Progenitor cell of endocrine pancreas (in vitro differentiated cells): ENCODE measurements around the gene GALNT5. TPM values are rescaled to one million over a fixed set of nuclear protein-coding genes. Genes with fewer than 3 reads are reported as not detected.

Experiments used
- DNase-seq: peaks from one replicate; pipeline ENCODE4 v3.0.0; 2021; ENCODE audit warnings: low spot score; ENCODE audit not compliant: unreplicated experiment
- H3K27ac Mint-ChIP-seq: 2 replicates; pipeline ENCODE4 v1.8.0; 2021; ENCODE audit warnings: mild to moderate bottlenecking, moderate library complexity, mixed read lengths
- H3K27me3 Mint-ChIP-seq: 2 replicates; pipeline ENCODE4 v1.8.0; 2021; ENCODE audit warnings: mixed read lengths
- H3K36me3 Mint-ChIP-seq: 2 replicates; pipeline ENCODE4 v1.8.0; 2022; ENCODE audit warnings: mixed read lengths; ENCODE audit not compliant: insufficient read depth
- H3K4me1 Mint-ChIP-seq: 2 replicates; pipeline ENCODE4 v1.8.0; 2021; ENCODE audit warnings: low read depth, mixed read lengths
- H3K4me3 Mint-ChIP-seq: 2 replicates; pipeline ENCODE4 v1.8.0; 2021; ENCODE audit warnings: low read depth, mild to moderate bottlenecking, moderate library complexity, mixed read lengths
- H3K9me3 Mint-ChIP-seq: 2 replicates; pipeline ENCODE4 v1.8.0; 2021; ENCODE audit warnings: low read depth, mixed read lengths
- total RNA-seq: library from RNA; stranded (reverse); gene quantifications from 2 replicates; pipeline ENCODE4 v1.2.1, GENCODE V29; 2021
- TF ChIP-seq, protein P1 (sequence below): fragments of 200-600 bp; sonication (generic); IDR thresholded peaks from one replicate; pipeline ENCODE4 v1.5.0; 2021; ENCODE audit warnings: antibody characterized with exemption, mild to moderate bottlenecking; ENCODE audit not compliant: unreplicated experiment

GALNT5 gene
- total RNA-seq, 1 donor from 2014 or later = 0.60 TPM

DNA sequence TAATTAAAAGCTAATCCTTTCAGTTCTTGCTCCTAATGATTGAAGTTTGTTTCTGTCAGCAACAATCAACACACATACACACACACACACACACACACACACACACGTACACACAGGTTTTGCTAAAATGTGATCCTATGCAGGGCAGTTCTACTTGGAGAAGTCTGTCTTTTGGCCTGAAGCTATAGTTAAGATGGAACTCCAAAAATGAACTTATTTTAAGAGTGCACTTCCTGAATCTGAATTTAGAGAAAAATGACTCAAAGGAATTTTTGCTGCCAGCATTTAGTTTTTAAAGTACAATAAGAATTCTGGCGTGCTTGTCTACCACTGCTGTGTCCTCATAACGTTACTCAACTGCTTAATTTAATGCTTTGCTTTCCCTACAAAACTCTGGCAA is 6.6 kb downstream of the GALNT5 start:
- Mint-ChIP-seq H3K9me3 (no peaks in the 10 kb centered on the region), H3K36me3 (no peaks in the 10 kb centered on the region), H3K27me3 (no peaks in the 10 kb centered on the region), H3K27ac (no peak overlapping the region), H3K4me3 (no peak overlapping the region), H3K4me1 (peaks cover 21% of the 10 kb centered on the region)
- TF ChIP-seq, protein P1, sequence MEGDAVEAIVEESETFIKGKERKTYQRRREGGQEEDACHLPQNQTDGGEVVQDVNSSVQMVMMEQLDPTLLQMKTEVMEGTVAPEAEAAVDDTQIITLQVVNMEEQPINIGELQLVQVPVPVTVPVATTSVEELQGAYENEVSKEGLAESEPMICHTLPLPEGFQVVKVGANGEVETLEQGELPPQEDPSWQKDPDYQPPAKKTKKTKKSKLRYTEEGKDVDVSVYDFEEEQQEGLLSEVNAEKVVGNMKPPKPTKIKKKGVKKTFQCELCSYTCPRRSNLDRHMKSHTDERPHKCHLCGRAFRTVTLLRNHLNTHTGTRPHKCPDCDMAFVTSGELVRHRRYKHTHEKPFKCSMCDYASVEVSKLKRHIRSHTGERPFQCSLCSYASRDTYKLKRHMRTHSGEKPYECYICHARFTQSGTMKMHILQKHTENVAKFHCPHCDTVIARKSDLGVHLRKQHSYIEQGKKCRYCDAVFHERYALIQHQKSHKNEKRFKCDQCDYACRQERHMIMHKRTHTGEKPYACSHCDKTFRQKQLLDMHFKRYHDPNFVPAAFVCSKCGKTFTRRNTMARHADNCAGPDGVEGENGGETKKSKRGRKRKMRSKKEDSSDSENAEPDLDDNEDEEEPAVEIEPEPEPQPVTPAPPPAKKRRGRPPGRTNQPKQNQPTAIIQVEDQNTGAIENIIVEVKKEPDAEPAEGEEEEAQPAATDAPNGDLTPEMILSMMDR = no peak
- no peak for DNase-seq

DNA sequence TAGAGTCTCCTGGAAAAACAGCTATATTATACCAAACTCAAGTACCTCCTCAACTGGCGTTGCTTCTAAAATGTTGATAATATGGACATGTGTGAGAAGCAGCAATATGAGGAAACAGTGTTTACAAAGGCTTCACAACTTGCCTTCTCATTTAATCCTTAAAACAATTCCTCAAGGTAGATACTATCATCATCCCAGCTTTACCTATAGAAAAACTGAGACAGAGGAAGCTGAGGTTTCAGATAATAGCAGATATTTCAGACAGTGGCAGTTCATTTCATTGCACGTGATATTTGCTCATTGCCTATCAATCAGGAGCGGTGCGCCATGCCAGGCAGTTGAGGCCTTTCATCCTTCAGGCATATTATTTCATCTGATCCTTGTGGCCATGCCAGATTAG is 8.3 kb downstream of the GALNT5 start:
- DNase-seq = no peak
- H3K4me1 Mint-ChIP-seq = peaks cover 13% of the 10 kb centered on the region
- no peaks in the 10 kb centered on the region for H3K36me3 Mint-ChIP-seq
- H3K27me3 Mint-ChIP-seq = no peaks in the 10 kb centered on the region
- no peak overlapping the region for H3K27ac Mint-ChIP-seq
- TF ChIP-seq, protein P1 = no peak
- no peaks in the 10 kb centered on the region for H3K9me3 Mint-ChIP-seq
- H3K4me3 Mint-ChIP-seq = no peak overlapping the region

DNA sequence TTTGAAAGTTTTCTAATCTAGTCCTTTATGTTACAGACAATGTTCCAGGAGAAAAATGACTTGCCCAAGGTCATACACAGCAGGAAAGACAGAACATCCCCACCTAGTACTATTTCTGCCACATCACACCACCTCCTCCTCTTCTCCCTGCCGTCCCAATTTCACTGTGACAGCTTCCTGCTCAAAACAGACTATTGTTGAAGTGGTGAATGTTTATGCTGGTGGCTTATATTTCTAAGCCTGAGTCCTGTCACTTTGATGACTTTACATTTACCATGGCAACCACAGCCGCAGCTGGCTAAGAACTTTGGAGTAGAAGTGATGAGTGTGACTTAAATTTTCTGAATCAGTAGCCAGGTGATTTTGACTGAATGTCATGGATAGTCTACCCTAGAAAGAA is 10.0 kb downstream of the GALNT5 start:
- H3K27me3 Mint-ChIP-seq = no peaks in the 10 kb centered on the region

DNA sequence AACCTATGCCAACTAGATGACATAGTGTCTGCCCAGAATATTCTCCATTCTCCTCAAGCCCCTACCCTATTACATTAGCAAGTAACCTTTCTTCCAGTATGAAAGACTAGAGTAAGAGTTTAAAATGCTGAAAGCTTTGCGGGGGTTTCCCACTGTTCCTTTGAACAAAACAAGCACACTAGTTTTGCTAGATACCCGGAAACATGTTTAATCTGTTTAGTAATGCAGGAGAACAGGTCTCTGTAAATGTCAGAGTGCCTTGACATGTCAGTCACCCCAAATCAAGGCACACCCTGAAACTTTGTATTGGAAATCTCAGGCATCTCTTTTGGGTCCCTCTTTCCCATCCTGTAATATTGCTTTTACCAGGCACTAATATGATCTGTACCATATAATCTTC is 11.6 kb downstream of the GALNT5 start:
- Mint-ChIP-seq H3K36me3 (no peaks in the 10 kb centered on the region), H3K27me3 (no peaks in the 10 kb centered on the region), H3K4me1 (peaks cover 2% of the 10 kb centered on the region), H3K4me3 (no peak overlapping the region), H3K9me3 (no peaks in the 10 kb centered on the region), H3K27ac (no peak overlapping the region)
- DNase-seq = no peak
- TF ChIP-seq, protein P1 = no peak

More for the DNA sequence above, 10.0 kb downstream of the GALNT5 start:
- peaks cover 6% of the 10 kb centered on the region for H3K4me1 Mint-ChIP-seq
- H3K36me3 Mint-ChIP-seq = no peaks in the 10 kb centered on the region
- H3K9me3 Mint-ChIP-seq = no peaks in the 10 kb centered on the region
- no peak for DNase-seq
- no peak overlapping the region for H3K4me3 Mint-ChIP-seq
- no peak overlapping the region for H3K27ac Mint-ChIP-seq
- TF ChIP-seq, protein P1 = no peak

DNA sequence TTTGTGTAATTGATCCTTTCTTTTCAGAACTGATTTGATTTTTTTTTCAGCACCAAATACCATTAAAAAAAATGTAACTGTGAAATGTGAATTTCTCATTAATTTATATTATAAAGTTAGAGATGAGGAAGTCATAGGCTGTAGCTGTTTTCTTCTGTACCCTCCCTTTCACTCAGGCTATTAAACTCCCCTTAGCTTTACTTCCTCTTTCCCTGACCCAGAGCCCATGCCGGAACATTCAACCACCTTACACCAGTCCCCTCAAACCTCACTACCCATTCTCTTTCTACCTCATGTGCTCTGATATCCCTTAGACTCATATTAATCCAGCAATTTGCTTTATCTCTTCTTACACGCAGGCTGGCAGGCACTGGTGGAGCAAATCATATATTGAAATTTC is 12.4 kb downstream of the GALNT5 start:
- Mint-ChIP-seq H3K4me3 (no peak overlapping the region), H3K27me3 (no peaks in the 10 kb centered on the region), H3K4me1 (peaks cover 2% of the 10 kb centered on the region), H3K27ac (no peak overlapping the region), H3K9me3 (peaks cover 7% of the 10 kb centered on the region), H3K36me3 (no peaks in the 10 kb centered on the region)
- TF ChIP-seq, protein P1 = no peak
- DNase-seq = no peak
